ENCODE data around the gene ARHGEF19.

ARHGEF19 gene

DNA sequence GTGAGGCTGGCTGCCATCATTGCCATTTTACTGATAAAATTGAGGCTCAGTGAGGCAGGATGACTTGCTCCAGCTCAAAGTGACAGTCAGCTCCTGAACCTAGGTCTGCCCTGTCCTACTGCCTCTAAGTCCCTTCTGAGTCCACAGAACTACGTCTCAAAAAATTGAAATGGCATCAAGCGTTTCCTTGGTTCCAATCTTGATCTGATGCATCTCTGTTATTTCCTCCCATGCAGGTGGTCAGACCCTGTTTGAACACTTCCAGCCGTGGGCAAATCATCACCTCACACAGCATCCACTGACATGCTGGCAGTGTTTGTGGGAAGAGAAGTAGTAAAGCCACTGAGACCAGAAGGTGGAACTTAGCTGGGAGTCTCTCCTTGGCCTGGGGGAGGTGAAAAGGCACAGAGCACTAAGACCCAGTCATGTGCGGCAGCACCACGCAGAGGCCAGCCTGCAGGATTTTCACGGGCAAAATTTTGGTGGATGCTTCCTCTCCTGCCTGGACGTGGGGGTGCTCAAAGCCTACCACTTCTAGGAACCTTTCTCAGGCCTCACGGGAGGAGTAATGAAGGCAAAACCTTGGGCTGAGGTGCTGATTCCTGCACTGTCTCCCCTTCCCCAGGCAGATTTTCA, 32.3 kb upstream of the ARHGEF19 start:
- FAIRE-seq (no peak), DNase-seq (ENCODE audit: insufficient read length, low spot score) (no peak)

DNA sequence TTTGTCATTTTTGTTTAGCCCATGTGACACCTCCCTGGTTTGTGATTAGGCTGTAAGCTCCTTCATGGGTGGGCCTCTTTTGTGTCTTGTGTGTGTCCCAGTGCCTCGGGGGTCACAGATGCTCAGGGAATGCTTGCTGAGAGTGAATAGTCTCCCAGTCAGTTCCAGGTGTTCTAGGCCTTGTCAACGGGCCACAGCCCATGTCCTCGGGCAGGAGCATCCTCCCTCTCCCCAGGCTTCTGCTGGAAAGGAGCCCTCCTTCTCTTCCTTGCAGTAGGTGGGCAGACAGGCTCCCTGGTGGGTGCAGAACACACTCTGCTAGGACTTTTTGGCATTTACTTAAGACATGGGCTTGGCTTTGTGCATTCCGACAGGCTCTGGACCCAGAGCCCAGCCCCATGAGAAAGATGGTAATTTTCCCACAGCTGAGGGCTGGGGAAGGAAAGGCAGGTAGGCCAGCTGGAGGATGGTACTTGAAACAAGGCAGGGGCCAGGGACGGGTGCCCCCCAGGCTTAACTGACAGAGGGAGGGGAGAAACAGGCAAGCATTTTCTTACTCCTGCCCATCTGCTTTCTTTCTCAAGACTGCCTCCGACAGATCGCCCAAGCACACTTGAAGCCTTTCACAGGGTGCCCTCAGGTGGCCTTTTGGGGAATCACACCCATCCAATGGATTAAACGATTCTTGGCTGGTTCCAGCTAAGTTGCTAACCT, 31.6 kb upstream of the ARHGEF19 start:
- peak; percentile 62 for DNase-seq (ENCODE audit: insufficient read length, low spot score)
- FAIRE-seq, result peak; percentile 95

DNA sequence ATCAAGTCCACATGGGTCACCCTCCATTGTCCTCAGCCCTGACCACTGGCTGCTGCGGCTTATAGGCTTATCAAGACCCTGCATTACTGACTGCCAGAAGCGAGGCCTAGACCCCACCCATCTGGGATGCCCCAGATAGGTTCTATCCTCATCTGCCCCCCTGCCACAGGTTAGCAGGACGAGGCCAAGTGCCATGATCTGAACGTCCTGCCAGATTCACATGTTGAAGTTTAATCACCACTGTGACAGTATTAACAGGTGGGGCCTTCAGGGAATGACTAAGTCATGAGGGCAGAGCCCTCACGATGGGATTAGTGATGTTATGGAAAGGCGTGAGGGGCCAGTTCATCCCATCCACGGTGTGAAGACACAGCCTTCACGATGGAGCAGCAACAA, 30.8 kb upstream of the ARHGEF19 start:
- FAIRE-seq (no peak), DNase-seq (ENCODE audit: insufficient read length, low spot score) (no peak)

DNA sequence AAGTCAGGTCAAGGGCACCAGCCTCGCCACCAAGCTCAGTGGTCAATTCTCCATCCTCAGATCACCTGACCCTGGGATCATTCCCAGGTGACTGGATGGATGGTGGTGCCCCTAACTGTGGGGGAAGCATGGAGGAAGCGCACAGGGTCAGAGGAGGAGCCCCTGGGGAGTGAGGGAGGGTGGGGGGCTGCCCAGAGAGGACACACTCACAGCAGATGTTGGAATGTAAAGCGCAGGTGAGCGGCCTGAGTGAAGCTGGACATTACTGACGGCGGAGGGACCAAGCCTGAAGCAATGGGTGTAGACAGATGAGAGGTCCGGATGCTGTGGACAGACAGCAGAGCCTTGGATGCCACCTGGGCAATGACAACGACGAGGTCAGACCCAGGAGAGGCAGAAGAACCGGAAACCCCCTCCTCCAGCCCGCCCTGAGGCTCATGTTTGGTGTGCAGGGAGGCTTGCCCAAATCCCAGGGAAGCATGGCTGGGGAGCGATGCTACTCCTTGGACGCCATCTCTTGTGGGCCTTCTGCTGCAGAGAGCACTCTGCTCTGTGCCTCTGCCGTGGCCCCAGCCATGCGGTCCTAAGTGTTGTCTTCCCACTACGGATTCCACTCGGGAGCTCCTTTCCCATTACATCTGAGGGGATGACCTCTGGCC, 30.2 kb upstream of the ARHGEF19 start:
- FAIRE-seq (no peak), DNase-seq (ENCODE audit: insufficient read length, low spot score) (no peak)

DNA sequence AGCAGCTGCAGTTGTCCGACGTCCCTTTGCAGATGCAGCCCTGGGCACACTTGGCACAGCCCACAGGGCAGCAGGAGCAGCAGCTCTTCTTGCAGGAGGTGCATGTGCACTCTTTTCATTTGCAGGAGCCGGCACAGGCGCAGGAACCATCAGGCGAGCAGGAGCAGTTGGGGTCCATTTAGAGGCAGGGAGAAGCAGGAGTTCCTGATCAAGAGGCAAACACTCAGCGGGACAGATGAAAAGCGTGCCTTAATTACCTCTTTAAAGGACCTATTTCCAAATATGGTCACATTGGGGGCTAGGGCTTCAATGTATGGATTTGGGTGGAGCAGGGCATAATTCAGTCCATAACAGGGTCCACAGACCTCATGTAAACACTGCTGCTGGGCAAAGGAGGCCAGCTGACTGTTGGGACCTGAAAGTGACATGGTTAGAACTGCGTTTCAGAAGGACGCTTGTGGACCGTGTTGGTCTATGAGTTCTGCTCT, 28.8 kb upstream of the ARHGEF19 start:
- DNase-seq (ENCODE audit: insufficient read length, low spot score) (no peak), FAIRE-seq (no peak)

DNA sequence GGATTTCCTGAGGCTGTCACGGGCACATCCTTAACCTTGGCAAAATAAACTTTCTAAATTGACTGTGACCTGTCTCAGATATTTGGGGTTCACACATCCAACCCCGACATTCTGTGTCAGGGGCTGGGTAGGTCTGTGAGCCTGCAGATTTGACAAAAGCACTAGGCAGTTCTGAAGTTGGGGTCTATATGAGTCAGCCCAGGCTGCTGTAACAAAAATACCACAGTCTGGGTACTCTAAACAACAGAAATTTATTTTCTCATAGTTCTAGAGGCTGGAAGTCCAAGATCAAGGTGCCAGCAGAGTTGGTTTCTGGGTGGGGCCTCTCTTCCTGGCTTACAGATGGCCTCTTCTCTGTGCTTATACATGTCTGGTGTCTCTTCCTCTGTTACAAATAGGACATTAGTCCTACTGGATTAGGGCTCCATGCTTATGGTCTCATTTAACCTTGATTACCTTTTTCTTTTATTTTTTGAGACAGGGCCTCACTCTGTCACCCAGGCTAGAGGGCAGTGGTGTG, 27.6 kb upstream of the ARHGEF19 start:
- no peak for FAIRE-seq
- no peak for DNase-seq (ENCODE audit: insufficient read length, low spot score)

DNA sequence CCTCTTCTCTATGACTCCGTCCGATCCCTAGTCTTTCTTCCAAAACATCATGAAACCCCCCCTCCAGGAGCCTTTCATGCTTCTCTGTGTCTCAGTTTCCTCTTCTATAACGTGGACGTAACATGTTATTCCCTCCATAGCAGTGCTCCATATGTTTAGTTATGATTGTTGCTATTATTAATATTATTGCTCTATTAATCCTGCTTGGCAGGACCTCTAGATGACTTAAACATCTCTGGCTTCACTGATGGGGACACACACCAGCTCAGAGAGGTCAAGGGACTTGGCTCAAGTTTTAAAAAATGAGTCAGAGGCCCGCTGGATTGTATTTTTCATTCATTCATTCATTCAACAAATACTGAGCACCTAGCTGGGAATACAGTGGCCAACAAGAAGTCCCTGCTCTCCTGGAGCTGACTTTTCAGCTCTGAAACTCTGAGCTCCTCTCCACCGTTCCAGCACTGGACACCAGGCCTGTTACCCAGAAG, 24.9 kb upstream of the ARHGEF19 start:
- no peak for FAIRE-seq

DNA sequence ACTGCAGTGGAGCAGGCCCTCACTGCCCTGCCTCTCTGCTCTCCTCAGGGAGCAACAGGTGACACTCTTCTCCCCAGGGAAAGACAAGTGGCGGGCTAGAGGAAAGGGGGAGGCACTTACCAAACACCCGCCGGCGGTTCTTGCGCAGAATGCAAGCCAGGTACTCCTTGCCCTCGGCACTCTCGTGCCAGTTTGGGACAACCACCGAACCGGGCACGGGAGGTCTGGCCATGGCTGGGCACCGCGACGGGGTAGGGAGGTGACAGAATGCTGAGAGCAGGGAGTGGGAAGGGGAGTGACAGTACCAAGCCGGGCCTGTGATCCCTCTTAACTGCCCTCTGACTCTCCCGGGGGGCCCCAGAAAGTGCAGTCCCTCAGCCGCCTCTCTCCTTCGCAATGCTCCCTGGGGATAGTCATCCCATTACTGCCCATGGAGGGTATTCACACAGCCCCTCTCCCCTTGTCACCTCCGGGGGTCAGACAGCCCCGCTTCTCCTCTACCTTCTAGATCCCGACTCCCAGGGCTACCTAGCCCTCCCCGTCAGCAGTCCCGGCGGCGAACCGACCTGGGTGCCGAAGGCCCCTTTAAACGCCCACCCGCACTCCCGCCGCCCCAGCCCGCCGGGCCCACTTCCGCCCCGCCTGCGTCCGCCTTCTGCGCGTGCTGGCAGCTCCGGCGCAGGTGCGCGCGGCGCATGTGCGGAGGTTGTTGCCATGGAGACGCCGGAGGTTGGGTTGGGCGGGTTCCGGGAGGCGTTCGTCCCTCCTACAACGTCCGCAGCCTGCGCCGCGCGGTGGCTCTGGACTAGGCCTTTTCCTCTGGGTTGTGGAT, 24.3 kb upstream of the ARHGEF19 start, which contains the start of gene CPLANE2:
Gene CPLANE2, minus strand, starts transcription at position 673 of the 832 bp plus-strand sequence. Its CDS starts 441 bp downstream, at position 232.
- DNase-seq (ENCODE audit: insufficient read length, low spot score) (peak; percentile 95), FAIRE-seq (peak; percentile 97)

More for the DNA sequence above, 24.9 kb upstream of the ARHGEF19 start:
- no peak for DNase-seq (ENCODE audit: insufficient read length, low spot score)

DNA sequence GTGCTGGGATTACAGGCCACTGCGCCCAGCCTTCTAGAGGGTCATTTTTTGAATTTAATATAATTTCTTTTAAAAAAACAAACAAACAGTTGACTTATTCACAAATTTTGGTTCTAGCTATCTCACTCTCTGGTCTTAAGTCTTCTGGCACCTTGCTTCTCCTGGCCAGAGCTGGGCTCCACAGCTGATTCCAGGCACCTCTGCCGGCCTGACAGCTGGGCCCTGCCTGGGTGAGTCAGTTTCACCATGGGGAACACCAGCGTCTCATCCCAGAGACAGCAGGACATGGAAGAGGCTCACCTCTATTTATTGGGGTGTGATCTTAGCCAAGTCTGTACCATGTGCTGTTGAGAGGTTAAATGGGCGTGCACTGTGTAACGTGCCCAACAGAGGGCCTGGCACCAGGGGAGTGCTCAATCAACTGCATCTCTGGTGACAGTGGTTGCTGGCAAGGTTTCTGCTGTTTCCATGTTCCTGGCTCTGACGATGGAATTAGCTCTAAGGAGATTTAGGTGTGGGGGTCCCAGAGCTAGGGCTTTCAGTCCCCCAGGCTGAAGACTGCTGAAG, 23.6 kb upstream of the ARHGEF19 start:
- DNase-seq (ENCODE audit: insufficient read length, low spot score) (peak; percentile 67), FAIRE-seq (no peak)

DNA sequence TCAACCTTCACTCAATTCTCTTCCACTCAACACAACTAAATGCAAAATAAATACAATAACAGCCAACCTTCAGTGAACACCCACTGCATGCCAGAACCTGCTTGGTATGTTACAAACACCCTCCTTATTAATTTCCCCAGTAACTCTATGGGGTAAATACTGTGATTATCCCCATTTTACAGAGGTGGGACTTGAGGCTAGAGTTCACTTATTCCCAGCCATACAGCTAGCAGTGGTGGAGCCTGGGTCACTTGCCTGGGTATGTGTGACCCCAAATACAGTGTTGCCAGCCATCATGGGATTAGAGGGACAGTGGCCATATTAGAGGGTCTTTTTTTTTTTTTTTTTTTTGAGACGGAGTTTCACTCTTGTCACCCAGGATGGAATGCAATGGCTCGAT, 22.9 kb upstream of the ARHGEF19 start:
- FAIRE-seq (no peak), DNase-seq (ENCODE audit: insufficient read length, low spot score) (no peak)

DNA sequence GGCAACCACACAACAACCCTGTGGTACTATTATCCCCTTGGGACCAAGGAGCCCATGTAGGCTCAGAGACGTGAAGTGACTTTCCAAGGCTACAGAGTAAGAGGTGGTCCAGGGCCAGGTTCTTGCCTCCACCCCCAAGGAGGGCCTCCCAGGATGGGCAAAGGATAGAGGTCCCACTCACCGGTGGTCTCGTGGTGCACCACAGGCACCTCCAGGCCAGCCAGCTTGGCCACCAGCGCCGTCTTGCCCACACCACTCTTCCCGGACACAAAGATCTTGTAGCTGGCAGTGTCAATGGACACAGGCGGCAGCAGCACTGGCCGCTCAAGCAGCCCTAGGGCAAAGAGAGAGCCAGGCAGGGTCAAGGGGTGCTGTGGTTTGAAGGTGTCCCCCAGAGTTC, 21.0 kb upstream of the ARHGEF19 start:
- no peak for FAIRE-seq

DNA sequence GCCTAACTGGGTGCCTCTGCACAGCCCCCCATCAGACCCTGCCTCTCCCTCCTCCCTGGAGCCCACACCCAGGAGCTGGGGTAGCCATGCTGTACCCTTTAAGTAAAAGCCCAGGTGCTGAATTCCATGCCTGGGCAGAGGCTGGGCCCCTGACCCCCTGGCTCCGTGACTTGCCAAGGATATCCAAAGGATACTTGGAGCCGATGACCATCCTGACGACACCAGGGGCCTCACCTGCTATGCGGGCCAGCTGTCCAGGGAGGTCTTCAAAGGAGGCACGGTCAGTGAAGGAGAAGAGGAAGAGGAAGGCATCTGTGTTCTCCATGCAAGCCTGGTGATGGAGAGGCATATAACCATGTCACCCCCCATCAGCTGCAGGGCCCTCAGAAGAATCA, 19.9 kb upstream of the ARHGEF19 start:
- DNase-seq (ENCODE audit: insufficient read length, low spot score) (no peak), FAIRE-seq (no peak)

More for the DNA sequence above, 21.0 kb upstream of the ARHGEF19 start:
- DNase-seq (ENCODE audit: insufficient read length, low spot score), result no peak

DNA sequence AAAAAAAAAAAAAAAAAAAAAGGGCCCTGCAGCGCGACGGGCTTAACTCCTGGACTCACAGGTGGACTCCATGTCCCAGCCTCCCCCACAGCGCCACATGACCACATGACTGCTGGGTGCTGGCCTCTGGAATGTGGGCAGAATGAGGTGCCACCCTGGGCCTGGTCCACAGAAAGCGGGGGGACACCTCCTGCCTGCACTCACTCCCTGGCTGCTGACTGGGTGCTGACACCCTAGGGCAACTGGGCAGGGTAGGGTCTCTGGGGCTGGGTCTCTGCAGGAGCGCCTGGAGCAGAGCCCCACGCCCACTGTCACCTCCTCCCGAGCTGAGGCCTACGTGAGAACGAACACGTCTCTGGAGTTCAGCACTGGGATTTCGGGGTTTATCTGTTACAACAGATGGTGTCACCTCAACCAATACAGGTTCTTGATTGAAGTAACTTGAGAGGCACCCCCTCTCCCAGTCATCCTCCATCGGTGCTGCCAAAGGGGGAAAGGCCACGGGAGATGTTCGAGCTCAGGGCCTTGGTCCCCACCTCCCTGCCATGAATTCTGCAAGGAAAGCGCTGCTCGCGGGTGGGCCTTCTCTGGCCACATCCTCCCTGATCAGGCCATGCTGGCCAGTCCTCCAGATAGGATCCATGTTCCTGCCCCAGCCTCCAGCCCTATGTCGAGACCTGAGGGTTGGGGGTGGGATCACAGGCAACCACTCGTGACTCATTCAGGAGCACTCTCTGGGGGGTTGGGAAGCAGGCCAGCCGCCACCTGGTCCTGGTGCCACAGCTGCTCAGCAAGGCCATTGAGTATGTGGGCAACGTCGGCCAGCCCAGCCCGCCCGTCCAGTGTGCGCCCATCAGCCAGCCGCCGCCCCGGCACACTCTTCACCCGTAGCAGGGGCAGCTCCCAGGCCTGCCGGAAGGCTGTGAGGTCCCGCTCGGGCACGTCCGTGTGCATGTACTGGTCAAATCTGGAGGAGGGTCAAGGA, 19.2 kb upstream of the ARHGEF19 start:
- no peak for FAIRE-seq
- no peak for DNase-seq (ENCODE audit: insufficient read length, low spot score)

DNA sequence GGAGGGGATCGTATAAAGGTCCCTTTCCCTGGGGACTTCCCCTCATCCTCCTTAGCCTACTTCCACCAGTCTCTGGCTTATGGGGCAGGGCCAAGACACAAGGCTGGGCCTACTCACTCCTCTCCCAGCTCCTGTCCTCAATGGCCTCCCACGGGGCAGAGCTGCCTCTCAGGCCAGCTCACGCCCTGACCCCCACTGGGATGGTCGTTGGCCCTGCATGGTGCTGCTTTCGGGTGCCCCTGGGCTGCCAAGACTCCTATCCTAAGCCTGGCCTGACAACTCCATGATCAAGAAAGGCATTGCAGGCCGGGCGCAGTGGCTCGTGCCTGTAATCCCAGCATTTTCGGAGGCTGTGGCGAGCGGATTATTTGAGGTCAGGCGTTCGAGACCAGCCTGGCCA, 18.3 kb upstream of the ARHGEF19 start:
- FAIRE-seq, result no peak
- no peak for DNase-seq (ENCODE audit: insufficient read length, low spot score)

DNA sequence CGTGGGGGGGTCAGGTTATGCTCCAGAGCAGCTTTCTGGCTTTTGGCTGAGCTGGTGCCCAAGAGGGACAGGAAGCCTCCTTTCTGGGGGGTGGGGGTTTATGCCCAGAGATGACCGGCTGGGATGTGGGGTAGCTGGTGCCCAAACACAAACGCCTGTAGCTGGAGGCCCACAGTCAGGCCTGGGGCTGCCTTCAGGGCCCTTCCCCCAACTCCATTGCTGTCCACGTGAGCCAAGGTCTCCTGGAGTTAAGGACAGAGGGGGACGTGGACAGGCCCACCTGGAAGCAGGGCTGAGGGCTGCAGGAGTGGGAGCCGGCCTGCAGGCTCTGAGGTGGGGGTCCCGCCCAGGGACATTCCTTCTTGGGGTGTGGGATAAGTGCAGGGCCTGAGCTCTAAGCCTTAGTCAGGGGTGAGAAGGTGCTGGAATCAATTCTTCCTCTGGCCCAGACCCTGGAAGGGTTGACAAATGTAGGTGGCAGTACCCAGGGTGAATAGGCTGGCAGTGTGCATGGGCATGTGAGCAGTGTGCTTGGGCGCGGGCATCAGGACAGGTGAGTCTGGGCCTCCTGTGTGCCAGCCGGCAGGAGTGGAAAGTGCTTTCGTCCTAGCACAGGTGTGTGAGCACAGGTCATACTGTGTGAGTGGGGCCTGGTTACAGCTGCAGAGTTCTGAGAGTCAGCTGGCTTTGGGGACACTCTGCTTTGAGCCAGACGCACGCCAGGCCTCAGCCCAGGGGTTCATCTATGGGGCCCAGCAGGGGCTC, 17.7 kb upstream of the ARHGEF19 start:
- DNase-seq (ENCODE audit: insufficient read length, low spot score) (no peak), FAIRE-seq (no peak)

DNA sequence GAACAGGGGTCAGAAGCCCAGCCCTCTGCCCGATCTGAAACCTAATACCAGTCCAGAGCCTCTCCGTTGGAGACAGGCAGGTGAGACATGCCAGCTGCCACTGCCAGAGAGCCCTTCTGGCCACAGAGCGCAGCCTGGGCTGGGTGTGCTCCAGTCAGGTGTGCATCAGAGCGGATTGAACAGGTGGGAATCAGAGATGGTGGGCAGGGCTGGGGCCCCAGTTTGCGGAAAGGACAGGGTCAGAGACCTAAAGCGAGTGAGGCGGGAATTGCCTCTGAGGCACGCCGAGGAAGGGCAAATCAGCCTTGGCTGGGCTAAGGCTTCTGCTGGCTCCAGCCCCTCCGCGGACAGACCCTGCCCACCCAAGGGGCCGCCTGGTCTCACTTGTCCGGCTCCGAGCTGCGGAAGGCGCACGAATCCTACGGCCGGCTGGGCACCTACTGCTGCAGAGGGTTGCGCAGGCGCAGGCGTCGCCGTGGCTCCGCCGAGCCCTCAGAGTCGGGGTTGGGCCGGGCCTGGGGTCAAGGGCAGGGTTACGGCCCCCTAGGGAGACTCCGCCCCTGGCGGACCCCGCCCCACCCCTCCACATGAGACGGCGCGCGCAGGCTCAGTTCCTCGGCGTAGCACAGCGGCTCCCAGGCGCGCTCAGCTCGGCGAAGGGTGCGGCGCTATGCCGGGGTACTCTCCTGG, 14.2 kb upstream of the ARHGEF19 start:
- FAIRE-seq (no peak), DNase-seq (ENCODE audit: insufficient read length, low spot score) (no peak)

DNA sequence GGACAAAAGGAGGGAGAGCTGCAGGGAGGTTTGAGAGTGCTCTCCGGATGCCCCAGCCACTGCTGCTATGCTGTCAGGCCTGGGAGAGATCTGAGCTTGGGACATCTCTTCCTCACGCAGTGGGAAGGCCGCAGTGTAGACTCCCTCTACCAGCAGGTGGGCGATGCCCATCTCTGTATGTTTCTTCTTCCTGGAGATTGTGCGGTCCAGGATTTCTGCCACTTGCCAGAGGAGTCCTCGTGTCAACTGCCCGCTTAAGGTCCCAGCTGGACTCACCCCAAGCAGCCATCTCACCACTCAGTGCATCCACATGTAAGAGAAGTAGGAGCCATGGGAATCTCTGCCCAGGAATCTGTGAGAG, 13.7 kb upstream of the ARHGEF19 start:
- no peak for DNase-seq (ENCODE audit: insufficient read length, low spot score)
- no peak for FAIRE-seq

DNA sequence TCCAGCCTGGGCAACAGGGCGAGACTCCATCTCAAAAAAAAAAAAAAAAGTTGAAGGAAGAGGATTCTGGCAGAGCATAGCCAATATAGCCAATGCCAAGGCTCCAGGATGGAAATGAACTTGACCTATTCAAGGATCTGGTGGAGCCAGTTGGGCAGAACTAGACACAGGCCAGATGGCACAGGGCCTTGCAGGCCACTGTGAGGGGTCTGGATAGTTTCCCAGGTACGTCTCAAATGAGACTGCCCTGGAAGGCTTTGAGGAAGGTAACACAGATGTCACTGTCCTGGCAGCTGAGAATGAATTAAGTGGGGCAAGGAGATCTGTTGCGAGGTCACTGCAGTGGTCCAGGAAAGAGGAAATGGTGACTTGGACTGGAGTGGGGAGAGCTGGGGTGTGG, 12.0 kb upstream of the ARHGEF19 start:
- DNase-seq (ENCODE audit: insufficient read length, low spot score), result no peak
- no peak for FAIRE-seq
